Suprapubic skin (tissue), 4 donors: ENCODE data around the gene KRT15.
"Not testable (repeated sequence)": the region's sequence is repeated elsewhere in the genome, so short reads cannot be mapped to it uniquely, and the experiment has no call there.

Experiments used
- CTCF ChIP-seq, 2 donors: fragments of 200-600 bp in 1 of 2; fragments of 450-650 bp in 1 of 2; sonication (generic) in 1 of 2; IDR thresholded peaks; one replicate each; pipeline ENCODE4 v1.5.1; 2016 to 2019; ENCODE audit warnings: antibody characterized with exemption in 2 of 2, mild to moderate bottlenecking in 1 of 2, moderate library complexity in 1 of 2
- POLR2A ChIP-seq, 2 donors: fragments of 450-650 bp; IDR thresholded peaks; one replicate each; pipeline ENCODE4 v1.6.1; 2017; ENCODE audit warnings: antibody characterized with exemption in 2 of 2, mild to moderate bottlenecking in 2 of 2, moderate library complexity in 2 of 2
- POLR2AphosphoS5 ChIP-seq, 3 donors: sonication (generic); formaldehyde crosslinking; IDR thresholded peaks; one replicate each; pipeline ENCODE4 v1.6.1; 2017; ENCODE audit warnings: antibody characterized with exemption in 3 of 3

GRCh38 chr17:41542786-41543185 lies 24.1 kb upstream of the KRT15 start:
- TF ChIP-seq CTCF, POLR2A, POLR2AphosphoS5 (IDR thresholded peaks at IDR 0.05): not testable (repeated sequence)
